ENCODE measurements around the gene STX18.
A peak's percentile ranks its signal among the peaks of the same experiment; 100 is the strongest.

STX18 gene

GRCh38 chr4:4486969-4487368, 54.9 kb downstream of the STX18 start:
- TF ChIP-seq FOXP2 (optimal IDR thresholded peaks at IDR 0.05; ENCODE audit: control extremely low read depth, extremely low read length, insufficient read depth) (no peak), POLR2AphosphoS5 (IDR thresholded peaks at IDR 0.05; ENCODE audit: borderline replicate concordance, low read depth, low read length) (no peak), EZH2 (IDR thresholded peaks at IDR 0.05) (no peak)
- DNase-seq (ENCODE audit: low read depth, low spot score), result no peak
- Histone ChIP-seq H3K27ac (no peak overlapping the region), H3K36me3 (ENCODE audit: insufficient read depth, low read length) (no peaks in the 10 kb centered on the region), H3K9ac (ENCODE audit: insufficient read length) (no peak overlapping the region), H3K9me3 (ENCODE audit: low read depth, low read length) (no peaks in the 10 kb centered on the region), H3K4me3 (no peak overlapping the region)

- TF ChIP-seq EZH2 (IDR thresholded peaks at IDR 0.05) (no peak), FOXP2 (optimal IDR thresholded peaks at IDR 0.05; ENCODE audit: control extremely low read depth, extremely low read length, insufficient read depth) (no peak), POLR2AphosphoS5 (IDR thresholded peaks at IDR 0.05; ENCODE audit: borderline replicate concordance, low read depth, low read length) (no peak)
- no peak for DNase-seq (ENCODE audit: low read depth, low spot score)
- Histone ChIP-seq H3K27ac (no peak overlapping the region), H3K4me3 (no peak overlapping the region), H3K36me3 (ENCODE audit: insufficient read depth, low read length) (no peaks in the 10 kb centered on the region), H3K9ac (ENCODE audit: insufficient read length) (no peak overlapping the region), H3K9me3 (ENCODE audit: low read depth, low read length) (no peaks in the 10 kb centered on the region)
Measured at GRCh38 chr4:4485806-4486205, 56.0 kb downstream of the STX18 start.

GRCh38 chr4:4481399-4481994, 60.4 kb downstream of the STX18 start:
- H3K36me3 ChIP-seq (ENCODE audit: insufficient read depth, low read length), result no peaks in the 10 kb centered on the region
- peak overlapping the region; percentile 34 for H3K9ac ChIP-seq (ENCODE audit: insufficient read length)
- H3K9me3 ChIP-seq (ENCODE audit: low read depth, low read length), result no peaks in the 10 kb centered on the region
- H3K27ac ChIP-seq, result peak overlapping the region; percentile 62
- no peak for TF ChIP-seq FOXP2 (optimal IDR thresholded peaks at IDR 0.05; ENCODE audit: control extremely low read depth, extremely low read length, insufficient read depth)
- TF ChIP-seq POLR2AphosphoS5 (IDR thresholded peaks at IDR 0.05; ENCODE audit: borderline replicate concordance, low read depth, low read length), result no peak
- no peak for TF ChIP-seq EZH2 (IDR thresholded peaks at IDR 0.05)
- DNase-seq (ENCODE audit: low read depth, low spot score), result no peak
- no peak overlapping the region for H3K4me3 ChIP-seq

- Histone ChIP-seq H3K27ac (peak overlapping the region; percentile 62), H3K4me3 (no peak overlapping the region), H3K9me3 (ENCODE audit: low read depth, low read length) (no peaks in the 10 kb centered on the region), H3K9ac (ENCODE audit: insufficient read length) (peak overlapping the region; percentile 34), H3K36me3 (ENCODE audit: insufficient read depth, low read length) (no peaks in the 10 kb centered on the region)
- TF ChIP-seq EZH2 (IDR thresholded peaks at IDR 0.05) (no peak), POLR2AphosphoS5 (IDR thresholded peaks at IDR 0.05; ENCODE audit: borderline replicate concordance, low read depth, low read length) (no peak), FOXP2 (optimal IDR thresholded peaks at IDR 0.05; ENCODE audit: control extremely low read depth, extremely low read length, insufficient read depth) (no peak)
- DNase-seq (ENCODE audit: low read depth, low spot score), result no peak
Measured at GRCh38 chr4:4480685-4481398, 61.0 kb downstream of the STX18 start.

GRCh38 chr4:4480205-4480604, 61.6 kb downstream of the STX18 start:
- Histone ChIP-seq H3K36me3 (ENCODE audit: insufficient read depth, low read length) (no peaks in the 10 kb centered on the region), H3K9ac (ENCODE audit: insufficient read length) (no peak overlapping the region), H3K27ac (no peak overlapping the region), H3K4me3 (no peak overlapping the region), H3K9me3 (ENCODE audit: low read depth, low read length) (no peaks in the 10 kb centered on the region)
- TF ChIP-seq POLR2AphosphoS5 (IDR thresholded peaks at IDR 0.05; ENCODE audit: borderline replicate concordance, low read depth, low read length) (no peak), FOXP2 (optimal IDR thresholded peaks at IDR 0.05; ENCODE audit: control extremely low read depth, extremely low read length, insufficient read depth) (no peak), EZH2 (IDR thresholded peaks at IDR 0.05) (no peak)
- DNase-seq (ENCODE audit: low read depth, low spot score), result no peak

- H3K9me3 ChIP-seq (ENCODE audit: low read depth, low read length), result no peaks in the 10 kb centered on the region
Measured at GRCh38 chr4:4479366-4479765, 62.5 kb downstream of the STX18 start.

GRCh38 chr4:4477796-4478195, 64.1 kb downstream of the STX18 start:
- Histone ChIP-seq H3K9ac (ENCODE audit: insufficient read length) (no peak overlapping the region), H3K36me3 (ENCODE audit: insufficient read depth, low read length) (no peaks in the 10 kb centered on the region), H3K27ac (no peak overlapping the region), H3K9me3 (ENCODE audit: low read depth, low read length) (no peaks in the 10 kb centered on the region), H3K4me3 (no peak overlapping the region)
- TF ChIP-seq EZH2 (IDR thresholded peaks at IDR 0.05) (no peak), FOXP2 (optimal IDR thresholded peaks at IDR 0.05; ENCODE audit: control extremely low read depth, extremely low read length, insufficient read depth) (no peak), POLR2AphosphoS5 (IDR thresholded peaks at IDR 0.05; ENCODE audit: borderline replicate concordance, low read depth, low read length) (no peak)
- no peak for DNase-seq (ENCODE audit: low read depth, low spot score)

More at GRCh38 chr4:4479366-4479765, 62.5 kb downstream of the STX18 start:
- no peak overlapping the region for H3K27ac ChIP-seq
- no peak overlapping the region for H3K9ac ChIP-seq (ENCODE audit: insufficient read length)
- no peak for DNase-seq (ENCODE audit: low read depth, low spot score)
- H3K36me3 ChIP-seq (ENCODE audit: insufficient read depth, low read length), result no peaks in the 10 kb centered on the region
- H3K4me3 ChIP-seq, result no peak overlapping the region
- TF ChIP-seq EZH2 (IDR thresholded peaks at IDR 0.05) (no peak), FOXP2 (optimal IDR thresholded peaks at IDR 0.05; ENCODE audit: control extremely low read depth, extremely low read length, insufficient read depth) (no peak), POLR2AphosphoS5 (IDR thresholded peaks at IDR 0.05; ENCODE audit: borderline replicate concordance, low read depth, low read length) (no peak)

GRCh38 chr4:4477391-4477790, 64.5 kb downstream of the STX18 start:
- Histone ChIP-seq H3K36me3 (ENCODE audit: insufficient read depth, low read length) (no peaks in the 10 kb centered on the region), H3K9ac (ENCODE audit: insufficient read length) (no peak overlapping the region), H3K9me3 (ENCODE audit: low read depth, low read length) (no peaks in the 10 kb centered on the region), H3K27ac (no peak overlapping the region), H3K4me3 (no peak overlapping the region)
- no peak for DNase-seq (ENCODE audit: low read depth, low spot score)
- TF ChIP-seq FOXP2 (optimal IDR thresholded peaks at IDR 0.05; ENCODE audit: control extremely low read depth, extremely low read length, insufficient read depth) (no peak), EZH2 (IDR thresholded peaks at IDR 0.05) (no peak), POLR2AphosphoS5 (IDR thresholded peaks at IDR 0.05; ENCODE audit: borderline replicate concordance, low read depth, low read length) (no peak)
